HUDEP-2 (cell line): ENCODE results near the gene ARMC10.
A peak's percentile ranks its signal among the peaks of the same experiment; 100 is the strongest.
"Not testable (repeated sequence)": the region's sequence is repeated elsewhere in the genome, so short reads cannot be mapped to it uniquely, and the experiment has no call there.

ENCODE experiments used
- DNase-seq, 76 experiments: peaks; one replicate each; lab custom pipeline; 2025; ENCODE audit not compliant: unreplicated experiment in 76 of 76; lab: John Stamatoyannopoulos, UW

ARMC10 gene

DNA sequence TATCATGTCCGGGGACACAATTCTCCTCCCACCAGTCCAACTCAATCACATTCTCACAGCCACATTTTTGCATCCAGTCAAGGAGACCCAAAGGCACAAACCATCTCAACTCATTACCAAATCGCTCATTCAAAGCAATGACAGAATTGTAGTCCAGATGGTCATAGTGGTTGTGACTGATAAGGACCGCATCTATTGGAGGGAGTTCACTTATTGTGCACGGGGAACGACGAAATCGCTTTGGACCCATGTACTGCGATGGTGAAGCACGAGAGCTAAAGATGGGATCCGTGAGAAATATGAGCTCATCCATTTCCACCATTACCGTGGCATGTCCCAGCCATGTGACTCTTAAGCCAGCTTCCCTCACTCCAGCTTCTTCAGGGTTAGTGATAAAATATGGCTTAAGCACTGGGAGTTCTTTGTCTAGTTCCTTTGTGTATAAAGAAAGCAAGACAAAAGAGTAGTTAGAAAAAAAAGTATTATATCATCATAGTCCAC lies 44.9 kb downstream of the ARMC10 start:
- peak in 8 of 76 experiments; percentile 1 to 29 (median 13) for DNase-seq

DNA sequence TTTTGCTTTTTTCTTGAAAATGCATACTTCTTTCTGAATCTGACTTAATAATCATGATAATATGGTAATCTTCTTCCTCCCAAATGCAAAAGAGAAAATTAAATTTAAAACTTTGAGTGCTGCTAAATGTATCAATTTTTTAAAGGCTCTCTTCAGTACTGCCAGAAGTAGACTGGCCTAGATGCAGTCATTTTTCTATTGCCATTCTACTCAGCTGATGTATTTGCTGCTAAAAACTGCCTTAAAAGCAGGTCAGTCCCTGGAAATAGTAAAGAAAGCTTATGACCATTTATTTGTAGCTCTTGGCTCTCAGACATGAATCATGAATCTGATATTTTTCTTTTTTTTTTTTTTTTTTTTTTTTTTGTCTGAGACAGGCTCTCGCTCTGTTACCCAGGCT lies 45.4 kb downstream of the ARMC10 start:
- DNase-seq, result no peak

DNA sequence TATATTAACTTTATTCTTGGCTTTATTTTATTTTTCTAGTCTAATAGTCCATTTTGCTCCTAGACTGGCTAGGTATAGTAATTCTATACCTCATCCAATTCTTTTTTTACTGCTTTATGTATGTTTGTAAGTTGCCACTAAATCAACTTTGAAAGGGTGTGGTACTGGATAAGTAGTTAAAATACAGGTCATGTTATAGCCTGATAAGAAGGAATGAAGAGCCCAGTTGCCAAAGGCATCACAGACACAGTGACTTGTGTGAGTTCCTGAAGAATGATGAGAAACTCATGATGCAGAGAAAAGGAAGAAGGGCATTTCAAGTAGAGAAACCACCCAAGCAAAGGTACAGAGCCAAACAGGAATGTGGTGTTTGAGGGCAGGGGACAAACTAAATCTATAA lies 46.7 kb downstream of the ARMC10 start:
- DNase-seq, result peak in 46 of 76 experiments; percentile 5 to 84 (median 42)

DNA sequence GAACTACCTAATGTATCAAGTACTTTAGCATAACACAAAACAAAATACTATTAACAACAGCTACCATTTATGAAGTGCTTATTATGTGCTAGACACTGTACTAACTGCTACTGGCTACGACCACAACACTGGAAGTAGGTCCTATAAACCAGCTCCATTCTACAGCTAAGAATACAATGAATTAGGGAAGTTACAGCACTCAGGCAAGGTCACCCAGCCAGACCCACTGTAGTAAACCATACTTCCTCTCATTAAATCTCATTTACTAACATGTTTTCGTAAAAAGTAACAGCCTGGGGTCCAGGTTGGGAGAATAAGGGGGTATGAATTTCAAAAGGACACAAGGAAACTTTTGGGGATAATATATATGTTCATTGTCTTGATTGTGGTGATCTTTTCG lies 48.6 kb downstream of the ARMC10 start:
- no peak for DNase-seq

DNA sequence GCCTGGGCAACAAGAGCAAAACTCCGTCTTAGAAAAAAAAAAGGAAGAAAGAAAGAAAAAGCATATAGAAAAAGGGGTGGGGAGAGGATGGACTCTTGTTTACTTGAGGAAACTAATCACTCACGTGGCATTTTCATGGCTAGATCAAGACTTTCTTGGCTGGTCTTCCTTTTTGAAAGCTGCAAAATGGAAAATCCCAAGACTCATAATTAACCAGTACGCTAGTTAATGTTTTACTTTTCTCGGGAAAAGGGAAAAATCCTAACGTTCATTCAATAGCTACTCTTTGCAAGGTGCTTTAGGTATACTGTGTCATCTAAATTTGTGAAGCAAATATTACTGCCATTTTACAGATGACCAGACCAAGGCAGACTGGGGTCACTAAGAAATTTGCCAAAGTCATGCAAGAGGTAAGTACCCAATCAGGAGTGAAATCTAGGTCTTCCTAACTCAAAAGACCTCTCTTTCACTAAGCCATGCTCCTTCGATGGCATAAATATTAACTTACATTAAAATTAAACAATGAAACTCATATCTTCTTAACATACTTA lies 49.6 kb downstream of the ARMC10 start:
- DNase-seq, result no peak

DNA sequence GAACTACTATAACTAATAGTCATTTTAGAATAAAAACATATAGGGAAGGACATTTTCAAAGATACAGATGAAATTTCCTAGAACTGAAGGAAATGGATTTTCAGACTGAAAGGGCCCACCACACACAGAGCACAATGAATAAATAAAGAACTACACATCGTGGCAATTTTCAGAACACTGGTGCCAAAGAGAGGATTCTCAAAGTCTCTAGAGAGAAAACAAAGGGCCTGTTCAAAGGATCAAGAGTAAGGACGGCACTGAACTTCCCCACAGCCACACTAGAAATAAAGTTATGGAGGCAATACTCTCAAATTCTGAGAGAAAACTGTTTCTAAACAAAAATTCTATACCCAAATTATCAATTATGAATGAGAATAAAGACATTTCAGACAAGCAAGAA lies 52.1 kb downstream of the ARMC10 start:
- no peak for DNase-seq

DNA sequence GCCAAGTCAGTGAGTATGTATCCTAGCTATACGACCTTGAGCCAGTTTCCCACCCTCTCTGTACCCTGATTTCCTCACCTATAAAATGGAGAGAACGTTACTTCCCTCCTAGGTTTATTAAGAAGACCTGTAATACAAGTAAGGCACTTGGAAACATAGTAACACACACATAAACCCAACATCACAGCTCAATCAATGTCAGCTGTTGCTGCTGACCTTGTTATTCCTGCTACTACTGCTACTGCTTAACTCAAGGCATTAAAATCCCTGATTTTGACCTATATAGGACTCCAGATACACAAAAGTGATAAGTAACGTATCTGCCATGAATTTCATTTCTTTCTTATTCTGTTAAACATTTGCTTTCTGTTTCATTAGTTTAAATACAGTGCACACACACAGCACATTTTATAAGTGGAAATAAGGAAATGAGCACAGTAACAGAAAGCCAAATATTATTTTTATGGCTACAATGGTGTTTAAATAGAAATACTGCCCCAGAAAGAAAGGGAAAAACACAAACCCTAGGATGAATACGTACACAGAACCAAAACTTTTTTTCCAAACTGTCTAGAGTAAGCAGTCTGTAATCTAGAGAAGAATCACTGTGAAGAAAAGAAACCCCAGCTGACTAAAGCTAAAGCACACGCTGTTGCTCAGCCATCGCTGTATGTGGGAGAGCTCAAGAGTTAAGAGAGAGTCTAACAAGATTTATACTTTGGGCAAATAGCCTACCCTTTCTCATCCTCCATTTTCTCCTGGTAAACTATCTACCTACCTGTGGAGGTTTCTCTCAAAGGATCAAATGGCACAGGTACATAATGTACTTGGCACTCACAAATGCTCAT lies 55.0 kb downstream of the ARMC10 start:
- DNase-seq, result no peak

DNA sequence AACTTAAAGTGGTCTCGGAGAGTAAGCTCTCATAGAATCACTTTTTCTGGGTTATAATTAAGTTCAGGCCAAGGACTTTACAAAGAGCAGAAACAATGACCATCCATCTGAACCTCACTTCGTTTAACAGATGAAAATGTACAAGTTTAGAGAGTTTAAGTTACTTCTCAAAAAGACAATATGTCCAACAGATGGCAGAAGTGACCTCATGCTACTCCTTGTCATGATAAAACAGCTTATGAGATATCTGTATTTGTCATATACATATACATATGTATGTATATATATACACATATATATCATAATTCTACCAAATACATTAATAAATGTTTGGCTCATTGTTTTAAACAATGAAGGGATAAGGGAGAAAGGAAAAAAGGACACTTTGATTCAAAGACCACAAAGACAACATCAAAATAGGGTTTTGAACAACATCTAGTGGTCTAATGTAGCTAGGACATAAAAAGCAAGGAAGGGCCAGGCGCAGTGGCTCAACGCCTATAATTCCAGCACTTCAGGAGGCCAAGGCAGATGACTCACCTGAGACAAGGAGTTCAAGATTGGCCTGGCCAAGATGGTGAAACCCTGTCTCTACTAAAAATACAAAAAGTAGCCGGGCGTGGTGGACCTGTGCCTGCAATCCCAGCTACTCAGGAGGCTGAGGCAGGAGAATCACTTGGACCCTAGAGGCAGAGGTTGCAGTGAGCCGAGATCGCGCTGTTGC lies 56.1 kb downstream of the ARMC10 start:
- DNase-seq, result no peak

DNA sequence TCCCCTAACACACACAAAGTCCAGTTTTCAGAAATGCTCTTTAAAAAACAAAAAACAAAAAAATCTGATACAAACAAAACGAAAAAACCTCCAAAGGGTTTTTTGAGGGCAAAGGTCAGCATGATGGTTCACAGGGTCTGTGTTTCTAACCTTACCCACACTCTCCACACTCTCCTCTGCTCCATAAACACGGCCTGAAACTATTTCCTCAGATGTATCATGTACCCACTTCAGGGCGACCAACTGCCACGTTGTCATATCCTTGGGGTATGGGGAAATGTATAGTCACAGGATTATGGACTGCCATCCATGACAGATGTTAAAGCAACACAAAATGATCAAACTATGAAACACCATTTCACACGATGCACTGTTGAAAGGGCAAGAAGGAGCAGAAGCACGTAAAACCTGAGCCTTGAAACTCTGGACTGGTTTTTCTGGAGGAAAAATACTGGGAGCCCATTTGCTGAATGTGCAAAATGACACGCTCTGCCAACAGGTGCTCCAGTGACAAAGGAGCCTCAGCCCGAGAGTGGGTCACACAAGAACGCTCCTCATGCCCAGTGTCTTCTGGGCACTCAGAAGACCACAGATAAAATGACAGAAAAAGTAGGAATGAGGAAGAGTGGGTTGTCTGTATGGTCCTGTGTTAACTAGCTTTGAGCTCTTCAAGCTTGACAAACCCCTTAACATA lies 58.2 kb downstream of the ARMC10 start:
- DNase-seq, result no peak

DNA sequence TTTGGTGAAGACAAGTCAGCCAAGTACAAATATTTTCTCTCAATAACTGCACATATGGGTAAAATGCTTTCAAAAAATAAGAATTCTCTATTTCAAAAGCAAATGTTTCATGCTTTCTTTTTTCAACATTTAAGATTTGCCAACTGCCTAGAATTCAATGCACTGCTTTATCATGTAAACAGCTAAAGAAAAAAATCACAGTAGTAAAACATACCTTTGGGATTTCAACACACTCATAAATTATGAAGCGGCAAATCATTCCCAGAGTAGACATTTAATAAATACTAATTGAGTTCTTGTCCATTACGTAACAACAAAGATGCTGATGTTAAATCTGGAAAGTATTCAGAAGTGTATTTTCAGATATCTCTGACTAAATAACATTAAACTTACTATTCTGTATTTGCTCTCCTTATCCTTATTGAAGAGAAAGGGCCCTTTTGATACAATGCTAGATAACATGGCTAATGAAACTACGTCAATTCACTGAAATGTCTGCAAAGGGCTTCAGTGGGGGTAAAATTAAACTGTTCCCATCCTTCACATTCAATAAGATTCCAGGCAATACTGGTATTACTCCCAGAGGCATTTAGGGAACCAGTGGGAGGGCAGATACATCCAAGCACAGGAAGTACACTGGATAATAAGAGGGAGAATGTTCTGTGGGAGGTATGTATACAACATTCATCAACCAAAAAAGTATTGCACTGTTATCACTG lies 60.1 kb downstream of the ARMC10 start:
- DNase-seq, result no peak

DNA sequence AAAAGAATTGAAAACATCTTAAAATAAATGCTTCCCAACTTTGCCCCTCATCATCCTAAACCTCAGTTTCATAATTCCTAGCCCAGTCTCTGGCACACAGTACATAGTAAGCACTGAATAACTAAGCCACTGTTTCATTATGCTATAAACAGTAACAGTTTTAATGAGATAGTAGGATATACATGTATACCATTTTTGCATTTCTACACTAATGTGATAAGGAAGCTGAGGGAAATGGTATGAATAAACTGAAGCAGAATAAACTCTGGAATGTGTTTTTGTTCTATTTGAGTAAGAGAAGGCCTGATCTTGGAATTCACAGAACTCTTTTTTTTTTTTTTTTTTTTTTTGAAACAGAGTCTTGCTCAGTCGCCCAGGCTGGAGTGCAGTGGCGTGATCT lies 65.1 kb downstream of the ARMC10 start:
- DNase-seq, result no peak

DNA sequence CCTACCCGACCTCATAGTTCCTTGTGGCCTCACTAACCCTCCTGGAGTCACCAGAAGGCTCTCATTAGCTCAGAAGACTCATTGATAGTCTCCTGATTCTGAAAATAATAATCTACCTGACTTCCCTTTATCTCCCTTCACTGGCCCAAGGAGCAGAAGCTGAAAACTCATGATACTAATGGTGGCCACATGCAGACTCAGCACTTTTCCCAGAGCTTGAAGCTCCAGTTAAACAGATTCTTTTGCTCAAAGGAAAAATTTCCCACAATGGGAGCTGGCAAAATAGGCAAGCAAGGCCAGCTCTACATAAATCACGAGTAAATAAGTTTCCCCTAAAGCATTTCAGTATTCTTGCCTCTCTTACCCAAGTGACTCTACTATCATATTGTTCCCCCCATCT lies 65.7 kb downstream of the ARMC10 start:
- DNase-seq, result no peak

DNA sequence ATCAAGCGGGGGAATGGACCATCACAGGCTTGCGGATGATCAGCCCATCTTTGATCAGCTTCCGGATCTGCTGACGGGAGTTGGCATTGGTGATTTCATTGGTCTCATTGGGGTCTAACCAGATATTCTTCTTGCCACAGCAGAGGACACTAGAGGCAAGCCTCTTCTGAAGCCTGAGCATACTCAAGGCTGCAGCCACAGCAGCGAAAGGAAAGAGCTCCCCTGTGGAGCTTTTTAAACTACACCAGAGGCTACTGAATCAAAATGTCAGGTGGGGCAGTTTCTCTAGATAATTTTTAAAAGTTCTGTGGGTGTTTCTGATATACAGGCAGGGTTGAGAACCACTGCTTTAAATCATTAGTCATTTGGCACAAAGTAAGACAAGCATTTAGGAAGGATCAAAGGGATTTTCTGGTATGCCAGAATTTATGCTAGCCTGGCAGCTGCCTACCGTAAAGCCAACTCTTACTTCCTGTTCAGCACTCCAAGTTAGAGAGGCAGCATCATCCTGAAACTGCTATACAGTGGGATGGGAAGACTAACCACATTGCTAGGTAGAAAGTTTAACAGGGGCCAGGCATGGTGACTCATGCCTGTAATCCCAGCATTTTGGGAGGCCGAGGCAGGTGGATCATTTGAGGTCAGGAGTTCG lies 66.9 kb downstream of the ARMC10 start:
- DNase-seq, result no peak

DNA sequence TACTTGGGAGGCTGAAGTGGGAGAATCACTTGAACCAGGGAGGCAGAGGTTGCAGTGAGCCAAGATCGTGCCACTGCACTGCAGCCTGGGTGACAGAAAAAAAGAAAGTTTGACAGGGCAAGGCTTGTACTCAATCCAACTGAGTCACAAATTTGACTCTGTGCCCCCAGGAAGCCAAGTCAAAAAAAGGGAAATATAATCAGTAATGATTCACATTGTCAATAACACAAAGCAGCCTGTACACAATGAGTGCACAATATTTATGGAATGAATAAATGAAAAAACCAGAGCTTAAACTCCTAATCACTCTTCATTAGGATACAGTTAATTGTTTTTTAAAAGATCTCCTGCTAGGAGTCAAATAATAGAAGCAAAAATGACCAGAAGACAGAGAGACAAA lies 67.6 kb downstream of the ARMC10 start:
- DNase-seq, result no peak

DNA sequence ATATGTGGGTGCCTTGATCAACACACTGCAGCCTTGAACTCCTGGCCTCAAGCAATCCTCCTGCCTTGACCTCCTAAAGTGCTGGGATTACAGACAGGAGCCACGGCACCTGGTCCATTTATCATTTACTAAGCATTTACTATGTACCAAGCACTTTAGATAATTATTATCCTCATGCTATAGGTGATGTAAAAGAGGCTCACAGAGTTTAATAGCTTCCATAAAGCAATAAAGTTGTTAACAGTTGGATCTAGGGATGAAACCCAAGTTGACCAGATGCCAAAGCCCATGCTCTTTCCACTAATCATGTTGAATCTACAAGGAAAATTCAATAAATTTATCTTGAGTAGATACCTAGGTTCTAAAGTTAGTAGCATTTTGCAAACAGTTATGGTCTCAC lies 68.9 kb downstream of the ARMC10 start:
- DNase-seq, result no peak

DNA sequence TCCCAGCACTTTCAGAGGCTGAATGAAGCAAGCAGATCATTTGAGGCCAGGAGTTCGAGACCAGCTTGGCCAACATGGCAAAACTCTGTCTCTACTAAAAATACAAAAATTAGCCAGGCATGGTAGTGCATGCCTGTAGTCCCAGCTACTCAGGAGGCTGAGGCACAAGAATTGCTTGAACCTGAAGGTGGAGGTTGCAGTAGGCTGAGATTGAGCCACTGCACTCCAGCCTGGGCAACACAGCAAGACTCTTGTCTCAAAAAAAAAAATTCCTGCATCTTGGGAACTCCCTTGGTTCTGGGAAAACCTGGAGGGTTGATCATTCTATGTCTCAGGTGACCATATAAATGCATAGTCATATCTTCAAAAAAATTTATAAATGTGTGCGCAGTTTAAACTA lies 69.8 kb downstream of the ARMC10 start:
- DNase-seq, result not testable (repeated sequence)

DNA sequence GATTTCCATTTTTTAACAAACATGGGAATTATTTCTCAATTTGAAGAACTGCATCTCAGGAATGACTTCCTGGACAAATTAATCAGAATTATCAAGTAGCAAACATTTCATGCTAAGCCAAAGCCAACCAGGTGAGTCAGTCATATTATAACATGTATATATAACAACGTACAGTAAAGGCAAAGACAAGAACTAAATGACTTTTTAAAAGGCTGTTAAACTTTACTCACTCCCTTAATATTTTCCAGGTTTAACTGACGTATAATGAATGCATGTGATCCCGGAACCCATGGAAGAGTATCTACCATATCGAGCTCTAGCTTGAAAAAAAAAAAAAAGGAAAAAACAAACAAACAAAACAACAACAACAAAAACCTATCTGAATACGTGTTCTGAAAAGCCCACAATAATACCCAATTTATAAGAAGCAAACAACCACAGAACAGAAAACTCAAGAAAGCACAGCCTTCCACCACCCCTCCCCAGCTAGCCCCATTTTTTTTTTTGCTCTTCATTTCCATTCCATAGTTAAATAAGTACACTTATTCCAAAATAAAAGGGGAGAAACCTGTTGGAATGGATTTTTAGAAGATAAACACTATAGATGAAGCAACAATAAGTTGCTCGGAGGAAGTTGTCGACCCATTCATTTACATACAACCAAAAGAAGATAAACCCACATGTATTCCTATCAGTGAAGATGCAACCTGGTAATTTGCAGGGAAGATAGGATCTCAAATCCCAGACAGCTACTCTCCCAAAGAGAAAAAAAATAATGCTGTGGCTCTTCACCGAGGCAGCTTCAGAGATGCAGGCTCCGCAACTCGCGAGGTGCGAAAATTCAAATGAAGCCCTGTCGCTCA lies 73.4 kb downstream of the ARMC10 start:
- peak in 1 of 76 experiments; percentile 45 for DNase-seq
